ENCODE measurements around the gene NXNL1.
"Not testable (repeated sequence)": the region's sequence is repeated elsewhere in the genome, so short reads cannot be mapped to it uniquely, and the experiment has no call there.

NXNL1 gene

DNA sequence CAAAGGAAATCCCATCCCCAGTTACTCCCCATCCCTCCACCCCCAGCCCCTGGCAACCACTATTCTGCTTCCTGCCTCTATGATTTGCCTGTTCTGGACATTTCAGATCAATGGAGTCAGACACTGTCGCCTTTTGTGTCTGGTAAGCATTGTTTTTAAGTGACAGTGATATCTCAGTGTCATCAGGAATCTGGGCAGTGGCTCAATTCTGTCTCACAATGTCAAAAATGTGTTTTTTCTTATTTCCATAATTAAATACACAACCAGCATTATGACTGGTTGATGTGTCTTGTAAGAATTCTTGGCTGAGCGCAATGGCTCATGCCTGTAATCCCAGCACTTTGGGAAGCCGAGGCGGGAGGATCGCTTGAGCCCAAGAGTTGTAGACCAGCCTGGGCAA is 30.6 kb upstream of the NXNL1 start:
- TF ChIP-seq GATA1 (IDR thresholded peaks at IDR 0.05; ENCODE audit: low read depth, low read length), result no peak
- no peak for TF ChIP-seq POLR2A (IDR thresholded peaks at IDR 0.05; ENCODE audit: low read length)
- DNase-seq, result no peak

- DNase-seq, result no peak
- TF ChIP-seq POLR2A (IDR thresholded peaks at IDR 0.05; ENCODE audit: low read length), result no peak
- TF ChIP-seq GATA1 (IDR thresholded peaks at IDR 0.05; ENCODE audit: low read depth, low read length), result no peak
Observed at GRCh38 chr19:17490411-17490810, 29.7 kb upstream of the NXNL1 start.

DNA sequence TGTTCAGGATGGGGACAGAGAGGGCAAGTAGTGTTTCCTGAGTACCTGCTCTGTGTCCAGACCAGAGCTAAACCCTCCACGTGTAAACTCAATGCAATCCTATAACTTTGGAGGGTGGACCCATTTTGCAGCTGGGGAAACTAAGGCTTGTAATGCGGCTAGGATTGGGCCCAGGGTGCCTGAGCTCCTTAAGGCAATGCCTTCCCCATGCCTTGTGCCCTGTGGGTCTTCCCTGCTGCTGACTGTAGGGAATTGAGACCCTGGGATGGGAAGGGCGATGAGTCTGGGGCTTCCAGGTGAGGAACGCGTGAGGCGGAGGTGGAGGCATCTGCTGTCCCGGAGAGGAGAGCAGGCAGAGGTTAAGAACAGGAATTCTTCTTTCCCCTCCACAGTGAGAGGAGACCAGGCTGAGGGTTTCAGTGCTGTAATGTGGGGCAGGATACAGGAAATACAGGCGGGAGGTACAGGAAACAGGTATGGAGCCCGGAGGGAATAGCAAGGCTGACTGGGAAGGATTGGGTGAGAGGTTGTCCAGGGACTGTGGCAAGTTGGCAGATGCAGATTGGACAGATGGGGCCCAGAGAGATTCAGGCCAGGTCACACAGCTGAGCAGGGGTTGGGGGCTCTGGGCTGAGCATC is 28.8 kb upstream of the NXNL1 start:
- TF ChIP-seq GATA1 (IDR thresholded peaks at IDR 0.05; ENCODE audit: low read depth, low read length) (no peak), POLR2A (IDR thresholded peaks at IDR 0.05; ENCODE audit: low read length) (no peak)
- DNase-seq, result no peak

GRCh38 chr19:17488593-17489391 is 28.1 kb upstream of the NXNL1 start:
- DNase-seq, result peak; percentile 88 to 89
- TF ChIP-seq POLR2A (IDR thresholded peaks at IDR 0.05; ENCODE audit: low read length) (no peak), GATA1 (IDR thresholded peaks at IDR 0.05; ENCODE audit: low read depth, low read length) (no peak)

- DNase-seq, result no peak
- TF ChIP-seq POLR2A (IDR thresholded peaks at IDR 0.05; ENCODE audit: low read length), result no peak
- TF ChIP-seq GATA1 (IDR thresholded peaks at IDR 0.05; ENCODE audit: low read depth, low read length), result no peak
Observed at GRCh38 chr19:17487284-17488121, 26.8 kb upstream of the NXNL1 start.

GRCh38 chr19:17486545-17487240 is 26.0 kb upstream of the NXNL1 start:
- no peak for TF ChIP-seq GATA1 (IDR thresholded peaks at IDR 0.05; ENCODE audit: low read depth, low read length)
- TF ChIP-seq POLR2A (IDR thresholded peaks at IDR 0.05; ENCODE audit: low read length), result no peak
- DNase-seq, result no peak

- TF ChIP-seq GATA1 (IDR thresholded peaks at IDR 0.05; ENCODE audit: low read depth, low read length), result no peak
- no peak for TF ChIP-seq POLR2A (IDR thresholded peaks at IDR 0.05; ENCODE audit: low read length)
- no peak for DNase-seq
Observed at GRCh38 chr19:17484520-17485185, 23.9 kb upstream of the NXNL1 start.

- DNase-seq, result no peak
- TF ChIP-seq POLR2A (IDR thresholded peaks at IDR 0.05; ENCODE audit: low read length) (no peak), GATA1 (IDR thresholded peaks at IDR 0.05; ENCODE audit: low read depth, low read length) (no peak)
Observed at GRCh38 chr19:17483605-17484002, 22.9 kb upstream of the NXNL1 start.

DNA sequence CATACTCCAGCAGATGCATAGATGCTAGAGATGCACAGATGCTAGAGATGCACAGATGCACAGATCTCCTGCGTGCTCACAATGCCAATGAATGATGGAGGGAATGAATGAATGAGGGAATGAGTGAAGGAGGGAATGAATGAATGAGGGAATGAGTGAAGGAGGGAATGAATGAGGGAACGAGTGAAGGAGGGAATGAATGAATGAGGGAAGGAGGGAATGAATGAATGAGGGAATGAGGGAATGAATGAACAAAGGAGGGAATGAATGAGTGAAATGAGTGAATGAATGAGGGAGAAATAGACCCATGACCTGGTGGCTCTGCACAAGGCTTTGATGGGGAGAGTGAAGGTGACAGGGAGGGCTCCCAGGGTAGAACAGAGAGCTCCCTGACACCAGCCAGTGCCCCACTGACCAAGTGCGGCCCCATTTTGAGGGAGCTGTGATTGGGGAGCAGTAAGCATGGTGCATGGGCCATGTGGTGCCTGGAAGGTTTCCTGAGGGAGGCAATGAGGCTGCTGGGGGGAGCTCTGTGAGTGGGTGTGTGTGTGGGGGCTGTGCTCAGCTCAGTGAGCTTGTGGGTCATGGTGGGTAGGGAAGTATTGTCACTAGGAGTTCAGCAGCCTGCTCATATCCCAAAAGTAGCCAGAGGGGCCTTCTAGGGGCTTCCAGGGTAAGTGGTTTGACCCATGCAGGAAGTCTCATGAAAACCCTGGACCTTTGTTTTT is 22.3 kb upstream of the NXNL1 start:
- no peak for DNase-seq
- TF ChIP-seq POLR2A (IDR thresholded peaks at IDR 0.05; ENCODE audit: low read length) (no peak), GATA1 (IDR thresholded peaks at IDR 0.05; ENCODE audit: low read depth, low read length) (no peak)

- no peak for TF ChIP-seq GATA1 (IDR thresholded peaks at IDR 0.05; ENCODE audit: low read depth, low read length)
- TF ChIP-seq POLR2A (IDR thresholded peaks at IDR 0.05; ENCODE audit: low read length), result no peak
- DNase-seq, result no peak
Observed at GRCh38 chr19:17481986-17482385, 21.3 kb upstream of the NXNL1 start.

DNA sequence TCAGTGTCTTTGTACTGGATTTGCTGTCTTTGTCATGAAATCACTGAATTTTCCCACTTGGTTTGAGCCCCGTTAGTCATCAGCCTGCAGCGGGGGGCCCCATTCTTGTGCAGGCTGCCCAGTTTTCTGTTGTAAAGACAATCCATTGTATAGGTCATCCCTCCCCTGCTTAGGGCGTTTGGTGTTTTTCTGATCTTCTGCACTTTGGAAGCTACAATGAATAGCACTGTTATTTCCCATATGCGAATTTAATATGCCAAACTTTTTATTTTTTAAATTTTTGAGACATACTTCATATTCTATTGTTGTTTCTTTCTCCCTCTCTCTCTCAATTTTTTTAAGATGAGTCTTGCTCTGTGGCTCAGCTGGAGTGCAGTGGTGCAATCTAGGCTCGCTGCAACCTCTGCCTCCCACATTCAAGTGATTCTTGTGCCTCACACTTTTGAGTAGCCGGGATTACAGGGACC is 18.6 kb upstream of the NXNL1 start:
- DNase-seq, result no peak

GRCh38 chr19:17475541-17476115 is 14.9 kb upstream of the NXNL1 start:
- no peak for TF ChIP-seq GATA1 (IDR thresholded peaks at IDR 0.05; ENCODE audit: low read depth, low read length)
- TF ChIP-seq POLR2A (IDR thresholded peaks at IDR 0.05; ENCODE audit: low read length), result no peak
- no peak for DNase-seq

More for the DNA sequence above, 18.6 kb upstream of the NXNL1 start:
- no peak for TF ChIP-seq POLR2A (IDR thresholded peaks at IDR 0.05; ENCODE audit: low read length)
- no peak for TF ChIP-seq GATA1 (IDR thresholded peaks at IDR 0.05; ENCODE audit: low read depth, low read length)

DNA sequence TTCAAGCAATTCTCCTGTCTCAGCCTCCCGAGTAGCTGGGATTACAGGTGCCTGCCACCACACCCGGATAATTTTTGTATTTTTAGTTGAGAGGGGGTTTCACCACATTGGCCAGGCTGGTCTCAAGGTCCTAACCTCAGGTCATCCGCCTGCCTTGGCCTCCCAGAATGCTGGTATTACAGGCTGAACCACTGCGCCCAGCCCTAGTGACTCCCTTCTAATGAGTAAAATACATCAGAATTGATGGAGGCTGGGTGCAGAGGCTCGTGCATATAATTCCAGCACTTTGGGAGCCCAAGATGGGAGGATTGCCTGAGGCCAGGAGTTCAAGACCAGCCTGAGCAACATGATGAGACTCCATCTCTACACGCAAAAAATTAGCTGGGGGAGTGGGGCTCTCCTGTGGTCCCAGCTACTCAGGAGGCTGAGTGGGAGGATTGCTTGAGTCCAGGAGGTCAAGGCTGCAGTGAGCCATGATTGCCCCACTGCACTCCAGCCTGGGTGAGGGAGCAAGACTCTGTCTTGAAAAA is 14.3 kb upstream of the NXNL1 start:
- not testable (repeated sequence) for DNase-seq

All from erythroblast (primary cell).